ENCODE data around the gene E2F4.

Gene E2F4

DNA sequence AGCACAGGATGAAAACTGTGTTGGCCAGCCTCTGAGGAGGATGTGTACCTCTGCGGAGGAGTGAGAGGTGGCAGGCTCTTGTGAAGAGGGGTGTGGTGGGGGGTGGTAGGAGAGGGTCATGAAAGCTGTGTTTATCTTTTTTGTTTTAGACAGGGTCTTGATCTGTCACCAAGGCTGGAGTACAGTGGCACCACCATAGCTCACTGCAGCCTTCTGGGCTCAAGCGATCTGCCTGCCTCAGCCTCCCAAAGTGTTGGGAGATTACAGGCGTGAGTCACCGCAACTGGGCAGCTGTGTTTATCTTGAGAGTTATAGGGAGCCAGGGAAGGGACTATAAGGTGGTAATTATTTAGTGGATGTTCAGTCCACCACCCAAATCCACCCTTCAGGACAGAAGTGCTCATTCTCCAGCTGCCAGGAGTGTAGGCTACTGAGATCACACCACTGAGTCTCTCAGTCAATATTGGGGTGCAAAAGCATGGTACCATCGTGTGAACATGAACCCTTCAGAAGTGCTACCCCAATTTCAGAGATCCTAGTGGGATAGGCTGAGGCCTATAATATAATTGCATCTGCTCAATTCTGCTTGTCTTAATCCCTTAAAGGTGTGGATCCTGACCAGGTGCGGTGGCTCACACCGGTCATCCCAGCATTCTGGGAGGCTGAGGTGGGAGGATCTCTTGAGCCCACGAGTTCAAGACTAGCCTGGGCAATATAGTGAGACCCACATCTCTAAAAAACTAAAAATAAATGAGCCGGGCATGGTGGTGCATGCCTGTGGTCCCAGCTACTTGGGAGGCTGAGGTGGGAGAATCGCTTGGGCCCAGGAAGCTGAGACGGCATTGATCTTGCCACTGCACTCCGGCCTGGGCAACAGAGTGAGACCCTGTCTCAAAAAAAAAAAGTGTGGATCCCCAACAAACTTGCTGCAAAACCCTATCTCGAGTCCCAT lies 1.2 kb upstream of the E2F4 start:
- no peak for DNase-seq (ENCODE audit: low read depth, low spot score)

DNA sequence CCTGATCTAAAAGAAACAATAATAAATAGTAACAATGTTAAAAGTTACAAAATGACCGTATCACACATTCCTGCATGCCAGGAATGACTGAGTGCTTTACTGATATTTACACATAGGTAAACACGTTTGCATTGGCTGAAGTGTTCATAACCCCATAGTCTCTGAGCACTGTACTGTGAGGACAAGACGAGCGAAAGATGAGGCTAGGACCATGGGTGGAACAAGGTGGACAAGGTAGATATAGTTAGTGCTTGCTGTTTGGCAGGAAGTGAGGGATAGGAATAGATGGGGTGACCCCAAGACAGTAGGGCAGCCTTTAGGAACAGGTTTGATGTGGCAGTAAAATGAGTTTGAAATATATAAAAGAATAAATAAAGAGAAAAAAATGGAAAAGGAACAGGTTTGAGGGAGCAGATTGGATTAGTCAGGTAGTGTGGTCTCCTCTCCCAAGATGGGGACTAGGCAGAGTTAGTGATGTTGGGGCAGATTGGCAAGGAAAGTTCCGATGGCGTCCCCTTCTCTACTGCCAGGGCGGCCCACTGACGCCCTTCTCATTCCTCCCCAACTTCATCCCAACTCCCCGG lies 452 bp upstream of the E2F4 start:
- no peak for DNase-seq (ENCODE audit: low read depth, low spot score)

DNA sequence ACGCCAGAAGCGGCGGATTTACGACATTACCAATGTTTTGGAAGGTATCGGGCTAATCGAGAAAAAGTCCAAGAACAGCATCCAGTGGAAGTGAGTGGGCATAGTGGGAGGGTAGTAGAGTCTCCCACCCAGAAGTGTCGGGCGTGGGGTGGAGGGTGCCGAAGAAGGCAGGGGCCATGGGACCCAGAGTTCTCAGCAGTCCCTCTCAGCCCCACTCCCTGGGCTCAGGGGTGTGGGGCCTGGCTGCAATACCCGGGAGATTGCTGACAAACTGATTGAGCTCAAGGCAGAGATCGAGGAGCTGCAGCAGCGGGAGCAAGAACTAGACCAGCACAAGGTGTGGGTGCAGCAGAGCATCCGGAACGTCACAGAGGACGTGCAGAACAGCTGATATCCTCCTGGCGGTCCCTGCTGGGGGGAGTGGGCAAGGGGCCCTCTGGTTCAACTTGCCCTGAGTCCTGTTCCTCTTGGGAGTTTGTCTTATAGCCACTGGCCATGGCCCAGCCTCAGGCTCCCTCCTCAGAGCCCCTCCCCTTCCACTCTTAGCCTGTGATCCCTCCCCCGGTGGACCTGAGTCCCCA lies 916 bp downstream of the E2F4 start:
- no peak for DNase-seq (ENCODE audit: low read depth, low spot score)

DNA sequence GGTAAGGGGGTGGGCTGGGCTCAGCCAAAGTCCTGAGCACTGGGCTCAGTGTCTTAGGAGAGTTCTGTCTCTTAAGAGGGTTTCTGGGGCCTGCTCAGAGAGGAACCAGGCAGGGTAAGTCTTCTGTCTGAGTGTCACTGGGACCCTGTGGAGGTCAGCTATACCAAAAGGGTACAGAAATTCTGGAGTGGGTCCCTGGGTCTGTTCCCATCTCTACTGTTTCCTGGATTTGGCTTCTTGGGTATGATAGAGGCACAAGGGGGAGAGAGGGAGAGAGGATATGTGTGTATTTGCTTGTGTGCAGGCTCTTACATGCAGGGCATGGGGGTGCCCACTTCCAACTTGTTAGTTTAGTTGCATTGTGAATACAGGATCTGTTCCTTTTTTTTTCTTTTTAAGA lies 1.6 kb downstream of the E2F4 start:
- no peak for DNase-seq (ENCODE audit: low read depth, low spot score)

DNA sequence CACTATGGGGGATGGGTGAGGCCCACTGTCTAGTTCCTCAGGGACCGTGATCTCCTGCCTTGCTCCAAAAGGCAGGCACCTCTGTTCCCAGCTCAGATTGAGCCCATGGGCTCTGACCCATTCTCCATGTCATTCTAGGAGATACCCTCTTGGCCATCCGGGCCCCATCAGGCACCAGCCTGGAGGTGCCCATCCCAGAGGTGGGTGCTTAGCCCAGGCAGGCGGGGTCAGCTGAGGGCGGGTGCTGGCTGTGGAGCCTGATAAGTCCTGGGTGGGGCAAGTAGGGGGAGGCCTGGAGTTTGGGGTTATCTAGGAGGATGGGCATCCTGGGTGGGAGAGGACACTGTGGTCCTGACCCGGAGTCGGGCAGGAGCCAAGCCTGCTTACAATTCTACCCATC lies 2.3 kb downstream of the E2F4 start:
- no peak for DNase-seq (ENCODE audit: low read depth, low spot score)

DNA sequence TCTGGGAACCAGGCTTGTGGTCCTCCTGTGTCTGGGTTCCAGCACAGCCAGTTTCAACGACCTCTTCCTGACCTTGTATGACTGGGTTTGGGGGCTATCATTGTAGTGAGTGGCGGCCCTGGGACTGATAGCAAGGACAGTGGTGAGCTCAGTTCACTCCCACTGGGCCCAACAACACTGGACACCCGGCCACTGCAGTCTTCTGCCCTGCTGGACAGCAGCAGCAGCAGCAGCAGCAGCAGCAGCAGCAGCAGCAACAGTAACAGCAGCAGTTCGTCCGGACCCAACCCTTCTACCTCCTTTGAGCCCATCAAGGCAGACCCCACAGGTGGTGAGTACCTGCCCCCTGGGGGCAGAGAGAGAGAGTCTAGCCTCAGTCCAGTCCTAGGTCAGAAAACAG lies 3.7 kb downstream of the E2F4 start:
- no peak for DNase-seq (ENCODE audit: low read depth, low spot score)

DNA sequence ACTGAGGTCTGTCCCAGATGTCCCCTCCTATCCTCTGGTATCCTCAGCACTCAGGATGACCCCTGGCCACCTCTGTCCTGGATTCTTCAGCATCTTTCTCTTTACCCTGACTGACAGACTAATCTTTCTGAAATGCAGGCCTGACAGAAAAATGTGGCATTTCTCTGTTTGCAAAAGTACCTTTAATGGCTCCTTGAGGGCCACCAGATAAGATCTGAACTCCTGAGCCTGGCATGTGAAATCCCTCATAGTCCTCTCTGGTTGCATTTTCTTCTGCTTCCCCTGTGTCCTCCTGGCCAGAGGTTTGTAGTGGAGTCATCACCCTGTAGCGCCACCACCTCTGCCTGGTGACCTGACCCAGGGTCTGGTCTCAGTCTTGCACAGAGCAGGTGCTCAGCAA lies 4.9 kb downstream of the E2F4 start:
- DNase-seq (ENCODE audit: low read depth, low spot score): no peak

DNA sequence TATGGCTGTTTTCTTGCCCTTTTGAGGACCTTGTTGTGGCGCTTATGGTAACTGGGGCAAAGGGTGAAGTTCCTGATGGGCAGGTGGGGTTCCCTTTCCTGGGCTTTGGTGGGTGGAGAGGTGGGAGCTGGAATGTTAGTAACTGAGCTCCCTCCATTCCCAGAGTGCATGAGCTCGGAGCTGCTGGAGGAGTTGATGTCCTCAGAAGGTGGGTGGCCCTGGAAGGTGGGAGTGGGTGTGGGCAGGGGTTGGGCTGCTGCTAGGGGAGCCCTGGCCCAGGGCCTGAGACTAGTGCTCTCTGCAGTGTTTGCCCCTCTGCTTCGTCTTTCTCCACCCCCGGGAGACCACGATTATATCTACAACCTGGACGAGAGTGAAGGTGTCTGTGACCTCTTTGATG lies 5.7 kb downstream of the E2F4 start:
- DNase-seq (ENCODE audit: low read depth, low spot score): no peak

DNA sequence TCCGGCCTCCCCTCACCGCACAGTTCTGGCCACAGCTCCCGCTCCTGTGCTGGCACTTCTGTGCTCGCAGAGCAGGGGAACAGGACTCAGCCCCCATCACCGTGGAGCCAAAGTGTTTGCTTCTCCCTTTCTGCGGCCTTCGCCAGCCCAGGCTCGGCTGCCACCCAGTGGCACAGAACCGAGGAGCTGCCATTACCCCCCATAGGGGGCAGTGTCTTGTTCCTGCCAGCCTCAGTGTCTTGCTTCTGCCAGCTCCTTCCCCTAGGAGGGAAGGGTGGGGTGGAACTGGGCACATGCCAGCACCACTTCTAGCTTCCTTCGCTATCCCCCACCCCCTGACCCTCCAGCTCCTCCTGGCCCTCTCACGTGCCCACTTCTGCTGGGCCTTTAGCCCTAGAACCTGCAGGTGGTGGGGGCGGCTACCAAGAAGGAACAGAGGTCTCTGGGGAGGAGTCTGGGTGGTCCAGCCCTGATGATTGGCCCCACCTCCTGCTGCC lies 6.3 kb downstream of the E2F4 start:
- DNase-seq (ENCODE audit: low read depth, low spot score): no peak

DNA sequence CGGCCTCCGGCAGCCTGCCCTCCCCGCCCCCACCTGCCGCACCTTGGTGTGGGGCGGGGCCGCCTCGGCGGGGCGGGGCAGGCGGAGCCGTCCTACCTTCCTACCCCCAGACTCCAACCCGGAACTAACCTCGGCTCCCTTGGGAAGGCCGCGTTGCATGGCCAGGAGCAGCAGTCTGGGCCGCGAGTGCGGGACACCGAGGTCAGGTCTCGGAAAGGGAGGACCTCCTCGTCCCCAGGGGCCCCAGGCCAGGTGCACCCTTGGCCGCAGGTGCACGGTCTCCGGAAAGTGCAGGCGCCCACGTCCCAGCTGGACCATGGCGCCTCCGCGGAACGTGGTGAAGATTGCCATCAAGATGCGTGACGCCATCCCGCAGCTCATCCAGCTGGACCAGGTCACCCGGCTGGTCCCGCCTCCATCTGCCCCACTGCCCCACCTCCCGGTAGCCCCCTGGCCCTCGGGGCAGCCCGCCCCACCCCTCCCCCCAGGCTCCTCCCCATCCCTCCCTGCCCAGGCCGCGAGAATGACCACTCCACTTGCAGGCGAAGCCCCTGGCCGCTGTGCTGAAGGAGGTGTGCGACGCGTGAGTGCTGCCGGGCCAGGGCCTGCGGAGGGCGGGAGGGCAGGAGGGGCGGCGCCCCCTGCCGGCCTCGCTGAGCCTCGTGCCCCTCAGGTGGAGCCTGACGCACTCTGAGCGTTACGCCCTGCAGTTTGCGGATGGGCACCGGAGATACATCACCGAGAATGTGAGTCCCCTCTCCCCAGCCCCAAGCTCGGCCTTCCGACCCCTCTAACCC lies 7.3 kb downstream of the E2F4 start, which contains the start of gene ELMO3:
ELMO3 (plus strand) TSS at position 121 of the 797 bp plus-strand sequence; CDS start at position 317, 196 bp downstream.
- DNase-seq (ENCODE audit: low read depth, low spot score): no peak

DNA sequence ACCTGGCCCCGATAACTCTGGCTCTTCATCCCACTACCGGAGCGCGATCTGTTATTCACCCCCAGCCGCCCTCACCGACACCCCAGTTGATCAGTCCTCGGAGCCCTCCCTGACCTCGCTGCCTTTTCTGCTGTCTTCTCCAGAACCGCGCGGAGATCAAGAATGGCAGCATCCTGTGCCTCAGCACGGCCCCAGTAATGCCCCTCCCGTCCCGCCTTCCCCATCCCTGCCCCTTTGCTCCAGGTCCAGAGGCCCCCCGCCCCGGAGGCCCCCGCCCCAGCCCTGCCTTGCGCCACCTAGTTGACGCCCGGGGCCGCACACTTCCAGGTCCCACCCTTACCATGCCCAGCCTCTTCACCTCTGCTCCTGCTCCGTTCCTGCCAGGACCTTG lies 7.8 kb downstream of the E2F4 start:
- DNase-seq (ENCODE audit: low read depth, low spot score): no peak

DNA sequence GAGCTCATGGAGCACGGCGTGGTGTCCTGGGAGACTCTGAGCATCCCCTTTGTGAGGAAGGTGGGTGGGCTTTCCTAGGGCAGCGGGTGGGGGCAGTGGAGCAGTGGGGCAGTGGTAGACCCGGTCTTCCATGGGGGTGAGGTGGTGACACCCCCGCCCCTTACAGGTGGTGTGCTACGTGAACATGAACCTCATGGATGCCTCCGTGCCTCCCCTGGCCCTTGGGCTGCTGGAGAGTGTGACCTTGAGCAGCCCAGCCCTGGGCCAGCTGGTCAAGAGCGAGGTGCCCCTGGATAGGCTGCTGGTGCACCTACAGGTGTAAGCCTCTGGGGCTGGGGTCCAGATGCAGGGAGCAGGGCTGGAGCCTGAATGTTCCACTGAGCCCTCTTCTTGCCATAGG lies 8.5 kb downstream of the E2F4 start:
- no peak for DNase-seq (ENCODE audit: low read depth, low spot score)

DNA sequence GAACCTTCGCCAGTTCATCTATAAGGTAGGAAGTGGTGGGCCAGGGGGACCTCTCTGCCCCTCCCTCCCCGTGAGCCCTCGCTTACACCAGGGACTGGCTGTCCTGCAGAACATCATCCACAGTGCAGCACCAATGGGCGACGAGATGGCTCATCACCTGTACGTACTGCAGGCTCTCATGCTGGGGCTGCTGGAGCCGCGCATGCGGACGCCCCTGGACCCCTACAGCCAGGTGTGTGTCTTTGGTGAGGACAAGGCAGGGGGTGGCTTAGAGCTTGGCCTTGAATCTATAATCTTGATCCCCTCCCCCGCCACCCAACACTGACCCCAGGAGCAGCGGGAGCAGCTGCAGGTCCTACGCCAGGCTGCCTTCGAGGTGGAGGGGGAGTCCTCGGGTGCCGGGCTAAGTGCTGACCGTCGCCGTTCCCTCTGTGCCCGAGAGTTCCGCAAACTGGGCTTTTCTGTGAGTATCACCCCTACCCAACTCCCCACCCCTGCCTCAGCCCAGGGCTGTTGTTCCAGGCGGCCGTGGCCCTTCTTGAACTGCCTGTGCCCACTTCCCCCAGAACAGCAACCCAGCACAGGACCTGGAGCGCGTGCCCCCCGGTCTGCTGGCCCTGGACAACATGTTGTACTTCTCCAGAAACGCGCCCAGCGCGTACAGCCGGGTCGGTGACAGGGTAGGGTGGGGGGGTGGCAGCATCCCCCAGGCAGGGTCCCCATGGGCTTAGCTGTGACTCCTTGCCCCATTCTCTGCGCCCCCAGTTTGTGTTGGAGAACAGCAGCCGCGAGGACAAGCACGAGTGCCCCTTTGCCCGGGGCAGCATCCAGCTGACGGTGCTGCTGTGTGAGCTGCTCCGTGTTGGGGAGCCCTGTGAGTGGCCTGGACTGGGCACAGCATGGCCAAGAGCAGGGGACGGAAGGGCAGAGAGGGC lies 9.7 kb downstream of the E2F4 start:
- DNase-seq (ENCODE audit: low read depth, low spot score): no peak

DNA sequence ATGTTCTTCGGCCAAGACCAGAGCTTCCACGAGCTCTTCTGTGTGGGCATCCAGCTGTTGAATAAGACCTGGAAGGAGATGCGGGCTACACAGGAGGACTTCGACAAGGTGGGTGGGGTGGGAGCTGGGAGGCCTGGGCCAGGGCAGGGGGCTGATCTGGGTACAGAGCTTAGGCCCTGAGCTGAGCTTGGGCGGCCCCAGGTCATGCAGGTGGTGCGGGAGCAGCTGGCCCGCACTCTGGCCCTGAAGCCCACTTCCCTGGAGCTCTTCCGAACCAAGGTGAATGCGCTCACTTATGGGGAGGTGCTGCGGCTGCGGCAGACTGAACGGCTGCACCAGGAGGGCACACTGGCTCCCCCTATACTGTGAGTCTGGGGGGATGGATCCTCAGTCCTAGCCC lies 10.5 kb downstream of the E2F4 start:
- DNase-seq (ENCODE audit: low read depth, low spot score): no peak

DNA sequence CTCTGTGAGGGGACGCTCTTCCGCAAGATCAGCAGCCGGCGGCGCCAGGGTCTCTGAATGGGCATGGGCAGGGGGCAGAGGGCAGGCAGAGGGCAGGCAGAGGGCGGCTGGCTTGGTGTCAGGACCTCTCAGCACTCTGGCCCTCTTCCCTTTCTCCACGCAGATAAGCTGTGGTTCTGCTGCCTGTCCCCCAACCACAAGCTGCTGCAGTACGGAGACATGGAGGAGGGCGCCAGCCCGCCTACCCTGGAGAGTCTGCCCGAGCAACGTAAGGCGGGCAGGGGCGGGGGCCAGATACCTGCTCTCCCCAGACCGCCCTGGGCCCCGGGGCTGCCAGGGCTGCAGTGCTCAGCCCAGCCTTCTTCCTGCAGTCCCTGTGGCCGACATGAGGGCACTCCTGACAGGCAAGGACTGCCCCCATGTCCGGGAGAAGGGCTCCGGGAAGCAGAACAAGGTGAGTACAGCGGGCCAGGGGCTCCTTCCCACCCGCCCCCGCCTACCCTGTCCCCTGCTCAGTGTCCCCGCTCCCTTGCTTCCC lies 11.1 kb downstream of the E2F4 start:
- DNase-seq (ENCODE audit: low read depth, low spot score): no peak

DNA sequence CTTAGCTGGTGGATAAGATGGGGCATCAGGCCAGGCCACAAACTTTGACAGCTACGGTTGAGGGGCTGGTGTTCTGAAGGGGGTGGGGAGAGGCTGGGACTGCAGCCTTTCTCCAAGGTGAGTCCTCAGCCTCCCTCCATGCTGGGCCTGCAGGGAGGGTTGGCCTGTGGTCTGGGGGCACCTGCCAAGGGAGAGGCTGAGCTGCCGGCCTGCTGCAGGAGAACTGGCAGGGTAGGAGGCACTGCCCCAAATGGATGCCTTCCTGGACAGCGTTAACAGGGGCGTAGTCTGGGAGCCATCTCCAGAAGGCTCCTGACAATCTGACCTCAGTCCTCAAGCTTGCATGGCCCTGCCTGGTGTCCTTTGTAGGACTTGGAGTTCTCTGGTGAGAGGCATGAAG lies 12.1 kb downstream of the E2F4 start:
- DNase-seq (ENCODE audit: low read depth, low spot score): no peak

DNA sequence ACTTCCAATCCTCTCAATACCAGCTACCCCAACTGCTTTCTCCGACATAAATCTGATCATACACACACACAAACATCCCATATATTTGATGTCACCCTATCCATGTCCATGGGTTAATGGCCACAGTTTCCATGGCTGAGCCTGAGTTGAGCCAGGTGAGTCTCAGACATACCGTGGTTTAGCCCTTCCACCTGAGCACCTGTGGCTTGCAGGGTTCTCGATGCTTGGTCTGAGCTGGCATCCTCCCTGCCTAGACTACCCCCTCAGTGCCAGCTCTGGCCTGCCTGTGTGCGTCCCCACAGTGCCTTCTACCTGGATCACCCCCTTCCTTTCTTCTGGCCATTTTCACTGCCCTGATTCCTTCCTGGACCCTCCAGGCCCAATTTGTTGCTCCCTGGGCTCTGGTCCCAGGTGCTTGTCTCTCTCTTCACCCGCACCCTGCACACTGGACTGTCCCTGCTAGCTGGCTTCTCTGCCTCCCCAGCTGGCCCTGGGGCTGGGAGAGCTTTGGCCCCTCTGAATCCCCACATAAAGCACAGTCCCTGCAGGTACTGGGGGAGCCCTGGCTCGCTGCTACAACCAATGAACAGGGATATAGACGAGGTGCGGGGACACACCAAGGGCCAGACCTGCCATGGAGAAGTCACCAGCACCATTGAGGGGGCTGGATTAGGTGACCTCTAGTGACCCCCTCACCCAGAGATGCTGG lies 14.3 kb downstream of the E2F4 start:
- DNase-seq (ENCODE audit: low read depth, low spot score): no peak

DNA sequence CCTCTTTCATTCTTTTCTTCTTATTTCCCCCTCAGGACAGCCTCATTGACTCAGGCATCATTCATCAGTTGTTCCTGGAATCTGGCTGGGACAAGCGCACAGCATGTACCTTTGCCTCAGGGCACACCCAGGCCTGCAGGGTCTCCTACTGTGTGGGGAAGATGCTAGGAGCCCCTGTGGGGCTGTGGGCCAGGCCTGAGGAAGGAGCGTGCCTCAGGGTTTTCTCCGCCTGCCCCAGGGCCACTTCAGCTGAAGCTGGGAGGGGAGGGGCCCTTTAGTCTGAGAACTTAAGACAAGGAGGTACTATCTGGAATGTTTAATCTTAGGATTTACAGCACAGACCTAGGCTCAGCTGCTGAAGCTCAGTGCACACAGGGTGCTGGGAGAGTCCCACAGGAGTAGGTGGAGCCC lies 14.9 kb downstream of the E2F4 start:
- DNase-seq (ENCODE audit: low read depth, low spot score): no peak

DNA sequence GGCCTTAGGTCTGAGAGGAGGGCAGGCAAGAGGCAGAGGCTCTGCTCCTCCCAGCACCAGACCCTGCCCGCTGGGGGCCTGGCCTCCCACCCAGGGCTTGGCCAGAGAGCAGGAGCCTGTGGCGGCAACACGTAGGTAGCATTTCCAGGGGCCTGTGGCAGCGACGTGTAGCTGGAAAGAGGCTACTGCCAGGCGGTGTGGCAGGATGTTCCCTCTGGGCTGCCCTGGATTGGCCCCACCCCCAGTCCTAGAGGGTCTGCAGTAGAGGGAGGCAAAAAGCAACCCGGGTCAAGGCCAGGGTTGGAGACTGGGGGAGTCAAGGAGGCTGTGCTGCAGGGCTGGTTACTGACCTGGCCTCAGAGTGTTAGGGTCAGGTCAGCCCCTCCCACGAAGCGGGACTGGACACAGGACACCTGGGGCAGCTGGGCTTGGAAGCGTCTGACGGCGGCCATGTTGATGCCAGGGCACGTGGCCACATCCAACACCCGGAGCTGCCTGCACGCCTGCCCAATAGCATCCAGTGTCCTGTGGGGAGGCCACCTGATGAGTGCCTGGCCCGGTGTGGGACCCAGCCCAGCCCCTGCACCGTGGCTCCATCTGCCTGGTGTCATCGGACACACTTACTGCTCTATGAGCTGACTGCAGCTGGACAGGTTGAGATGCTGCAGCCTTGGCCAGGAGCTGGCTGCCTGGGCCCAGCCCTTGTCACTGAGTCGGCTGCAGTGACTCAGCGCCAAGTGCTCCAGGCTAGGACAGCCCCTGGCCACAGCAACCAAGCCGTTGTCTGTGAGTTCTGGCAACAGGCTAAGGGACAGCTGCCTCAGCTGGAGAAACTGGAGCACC lies 15.5 kb downstream of the E2F4 start:
- DNase-seq (ENCODE audit: low read depth, low spot score): no peak
